Measurements from ENCODE around the gene TMEM176A. TPM values are rescaled to one million over a fixed set of nuclear protein-coding genes. Genes with fewer than 3 reads are reported as not detected.

The TMEM176A gene
- total RNA-seq, 1 donor from 2014 or later: 1.3 TPM

DNA sequence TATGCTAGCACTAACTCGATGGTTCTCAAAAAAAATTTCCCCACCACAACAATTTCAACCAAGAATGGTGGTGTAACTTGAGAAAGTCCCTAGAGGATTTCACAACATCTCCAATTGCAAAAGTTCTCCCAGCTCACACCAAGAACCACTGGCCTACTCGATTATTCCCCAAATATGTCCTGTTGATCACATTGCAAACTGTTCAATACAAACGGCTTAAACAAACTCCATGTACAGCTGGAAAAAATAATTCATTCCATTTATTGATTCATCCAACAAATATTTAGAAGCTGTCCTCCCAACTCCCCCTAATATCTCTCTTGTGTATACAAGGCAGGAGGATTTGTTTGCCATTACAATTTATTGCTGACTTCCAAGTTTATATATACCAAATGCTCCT, 19.5 kb upstream of the TMEM176A start:
- TF ChIP-seq, protein P1, sequence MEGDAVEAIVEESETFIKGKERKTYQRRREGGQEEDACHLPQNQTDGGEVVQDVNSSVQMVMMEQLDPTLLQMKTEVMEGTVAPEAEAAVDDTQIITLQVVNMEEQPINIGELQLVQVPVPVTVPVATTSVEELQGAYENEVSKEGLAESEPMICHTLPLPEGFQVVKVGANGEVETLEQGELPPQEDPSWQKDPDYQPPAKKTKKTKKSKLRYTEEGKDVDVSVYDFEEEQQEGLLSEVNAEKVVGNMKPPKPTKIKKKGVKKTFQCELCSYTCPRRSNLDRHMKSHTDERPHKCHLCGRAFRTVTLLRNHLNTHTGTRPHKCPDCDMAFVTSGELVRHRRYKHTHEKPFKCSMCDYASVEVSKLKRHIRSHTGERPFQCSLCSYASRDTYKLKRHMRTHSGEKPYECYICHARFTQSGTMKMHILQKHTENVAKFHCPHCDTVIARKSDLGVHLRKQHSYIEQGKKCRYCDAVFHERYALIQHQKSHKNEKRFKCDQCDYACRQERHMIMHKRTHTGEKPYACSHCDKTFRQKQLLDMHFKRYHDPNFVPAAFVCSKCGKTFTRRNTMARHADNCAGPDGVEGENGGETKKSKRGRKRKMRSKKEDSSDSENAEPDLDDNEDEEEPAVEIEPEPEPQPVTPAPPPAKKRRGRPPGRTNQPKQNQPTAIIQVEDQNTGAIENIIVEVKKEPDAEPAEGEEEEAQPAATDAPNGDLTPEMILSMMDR (IDR thresholded peaks at IDR 0.05; ENCODE audit: partially characterized antibody, unreplicated experiment): no peak
- Mint-ChIP-seq H3K4me3 (ENCODE audit: unreplicated experiment) (no peak overlapping the region), H3K4me1 (ENCODE audit: low read depth, unreplicated experiment) (no peaks in the 10 kb centered on the region), H3K9me3 (ENCODE audit: unreplicated experiment) (no peaks in the 10 kb centered on the region), H3K27me3 (ENCODE audit: unreplicated experiment) (peaks cover 3% of the 10 kb centered on the region), H3K27ac (ENCODE audit: unreplicated experiment) (no peak overlapping the region), H3K36me3 (ENCODE audit: unreplicated experiment) (no peaks in the 10 kb centered on the region)
- no peak for DNase-seq

DNA sequence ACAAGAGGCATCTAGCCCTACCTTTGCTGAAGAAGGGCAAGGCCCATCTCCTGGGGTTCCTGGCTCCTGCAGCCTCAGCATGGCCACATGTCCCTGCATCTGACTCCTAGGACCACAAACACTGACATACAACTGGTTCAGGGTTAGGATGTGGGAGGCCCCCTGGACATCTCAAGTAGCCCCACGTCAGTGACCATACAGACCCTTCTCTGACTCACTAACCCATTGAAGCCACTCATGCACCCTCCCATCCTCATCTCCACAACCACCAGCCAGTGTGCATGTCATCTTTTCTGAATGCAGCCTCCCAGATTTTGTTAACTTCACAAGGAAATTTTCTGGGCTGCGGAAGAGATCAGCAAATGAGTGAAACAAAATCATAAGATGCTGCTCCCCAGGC, 18.6 kb upstream of the TMEM176A start:
- H3K27me3 Mint-ChIP-seq (ENCODE audit: unreplicated experiment): peaks cover 3% of the 10 kb centered on the region
- H3K36me3 Mint-ChIP-seq (ENCODE audit: unreplicated experiment): no peaks in the 10 kb centered on the region
- H3K27ac Mint-ChIP-seq (ENCODE audit: unreplicated experiment): no peak overlapping the region
- H3K9me3 Mint-ChIP-seq (ENCODE audit: unreplicated experiment): no peaks in the 10 kb centered on the region
- TF ChIP-seq, protein P1 (IDR thresholded peaks at IDR 0.05; ENCODE audit: partially characterized antibody, unreplicated experiment): no peak
- H3K4me3 Mint-ChIP-seq (ENCODE audit: unreplicated experiment): no peak overlapping the region
- no peak for DNase-seq
- no peaks in the 10 kb centered on the region for H3K4me1 Mint-ChIP-seq (ENCODE audit: low read depth, unreplicated experiment)

DNA sequence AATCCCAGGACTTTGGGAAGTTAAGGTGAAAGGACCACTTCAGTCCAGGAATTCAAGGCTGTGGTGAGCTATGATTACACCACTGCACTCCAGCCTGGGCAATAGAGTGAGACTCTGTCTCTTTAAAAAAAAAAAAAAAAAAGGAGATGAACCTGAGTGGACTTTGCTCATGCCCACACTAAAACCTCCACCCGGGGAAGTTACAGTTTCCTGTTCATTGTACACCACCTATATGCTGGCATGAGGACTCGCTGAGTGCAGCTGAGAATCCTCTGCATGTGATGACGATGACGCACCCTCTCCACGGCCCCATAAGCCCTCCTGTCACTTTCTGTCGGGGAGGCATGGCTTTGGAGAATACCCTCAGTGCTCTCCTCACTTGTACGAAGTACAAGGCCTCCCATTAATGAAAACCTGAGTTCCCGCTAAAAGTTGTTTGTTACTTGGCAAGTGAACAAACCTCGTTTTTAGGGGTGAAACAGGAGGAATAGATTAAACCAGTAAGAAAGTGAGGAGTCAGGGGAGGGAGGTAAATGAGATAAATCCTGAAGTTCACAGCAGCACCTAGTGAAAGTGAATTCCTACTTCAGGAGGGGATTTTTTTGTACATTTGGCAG, 16.3 kb upstream of the TMEM176A start:
- TF ChIP-seq, protein P1 (IDR thresholded peaks at IDR 0.05; ENCODE audit: partially characterized antibody, unreplicated experiment): no peak
- no peak overlapping the region for H3K27ac Mint-ChIP-seq (ENCODE audit: unreplicated experiment)
- DNase-seq: no peak
- H3K9me3 Mint-ChIP-seq (ENCODE audit: unreplicated experiment): no peaks in the 10 kb centered on the region
- peaks cover 3% of the 10 kb centered on the region for H3K27me3 Mint-ChIP-seq (ENCODE audit: unreplicated experiment)
- H3K36me3 Mint-ChIP-seq (ENCODE audit: unreplicated experiment): no peaks in the 10 kb centered on the region
- no peaks in the 10 kb centered on the region for H3K4me1 Mint-ChIP-seq (ENCODE audit: low read depth, unreplicated experiment)
- H3K4me3 Mint-ChIP-seq (ENCODE audit: unreplicated experiment): no peak overlapping the region

DNA sequence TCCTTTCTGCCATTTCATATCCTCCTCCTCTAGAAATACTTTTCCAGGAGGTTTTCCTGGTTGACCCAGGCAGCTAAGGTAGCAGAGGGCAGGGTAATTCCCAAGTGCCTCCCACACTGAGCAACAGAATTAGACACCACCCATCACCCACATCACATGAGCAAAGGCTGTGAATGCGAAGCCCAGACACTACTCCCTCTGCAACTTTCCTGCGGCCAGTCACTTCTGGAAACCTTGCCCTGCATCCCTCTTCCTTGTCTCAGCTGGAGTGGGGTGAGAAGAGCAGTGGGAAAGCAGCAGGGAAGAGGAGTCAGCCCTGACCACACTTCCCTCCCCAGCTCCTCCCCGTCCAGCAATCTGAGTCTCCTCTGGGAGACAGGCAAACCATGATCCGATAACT, 15.6 kb upstream of the TMEM176A start:
- no peak overlapping the region for H3K27ac Mint-ChIP-seq (ENCODE audit: unreplicated experiment)
- no peaks in the 10 kb centered on the region for H3K4me1 Mint-ChIP-seq (ENCODE audit: low read depth, unreplicated experiment)
- TF ChIP-seq, protein P1 (IDR thresholded peaks at IDR 0.05; ENCODE audit: partially characterized antibody, unreplicated experiment): no peak
- H3K4me3 Mint-ChIP-seq (ENCODE audit: unreplicated experiment): no peak overlapping the region
- DNase-seq: no peak
- H3K9me3 Mint-ChIP-seq (ENCODE audit: unreplicated experiment): no peaks in the 10 kb centered on the region
- H3K27me3 Mint-ChIP-seq (ENCODE audit: unreplicated experiment): peaks cover 3% of the 10 kb centered on the region
- no peaks in the 10 kb centered on the region for H3K36me3 Mint-ChIP-seq (ENCODE audit: unreplicated experiment)

DNA sequence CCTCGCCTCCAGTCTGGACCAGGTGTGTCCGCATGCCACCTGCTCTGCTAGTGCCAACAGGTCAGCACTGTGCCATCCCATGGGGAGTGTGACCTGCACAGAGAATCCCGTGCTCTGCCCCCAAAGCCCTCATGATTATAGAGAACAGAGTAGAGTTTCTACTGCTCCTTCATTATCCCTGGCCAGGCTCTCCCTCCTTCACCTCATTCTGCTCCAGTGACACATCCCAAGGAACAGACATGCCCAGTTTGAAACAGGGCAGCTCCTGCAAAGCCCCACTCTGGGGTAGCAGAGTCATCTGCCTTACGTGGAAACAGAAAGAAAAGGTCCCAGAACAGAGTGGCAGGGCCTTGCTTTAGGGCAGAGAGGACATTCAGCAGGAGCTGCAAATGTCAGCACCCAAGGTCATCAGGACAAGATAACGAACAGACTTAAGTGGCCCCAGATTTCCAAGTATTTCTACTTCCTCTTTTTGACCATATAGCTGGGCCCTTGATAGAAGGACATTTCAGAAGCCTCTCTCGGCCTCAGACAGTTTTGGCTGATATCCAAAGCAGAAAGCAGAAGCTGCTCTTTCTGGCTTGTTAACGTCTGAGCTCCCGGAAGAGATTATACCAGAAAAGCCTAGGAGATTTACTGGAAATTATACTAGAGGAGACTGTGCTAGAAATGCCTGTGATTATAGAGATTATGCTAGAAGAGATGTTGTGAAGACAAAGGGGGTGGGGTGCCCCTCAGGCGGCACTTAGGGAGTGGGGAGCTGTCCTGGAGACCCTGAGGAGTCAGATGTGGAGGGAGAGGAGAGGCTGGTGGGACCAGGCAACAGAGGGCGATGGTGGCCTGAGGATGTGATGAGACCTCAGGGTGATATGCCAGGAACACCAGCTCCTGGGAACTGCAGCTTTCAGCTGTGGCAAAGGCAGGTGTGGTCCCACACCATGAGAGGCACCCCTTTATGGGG, 13.0 kb upstream of the TMEM176A start:
- Mint-ChIP-seq H3K27me3 (ENCODE audit: unreplicated experiment) (peaks cover 3% of the 10 kb centered on the region), H3K9me3 (ENCODE audit: unreplicated experiment) (no peaks in the 10 kb centered on the region)

More for the DNA sequence above, 13.0 kb upstream of the TMEM176A start:
- Mint-ChIP-seq H3K4me1 (ENCODE audit: low read depth, unreplicated experiment) (no peaks in the 10 kb centered on the region), H3K27ac (ENCODE audit: unreplicated experiment) (no peak overlapping the region), H3K36me3 (ENCODE audit: unreplicated experiment) (no peaks in the 10 kb centered on the region), H3K4me3 (ENCODE audit: unreplicated experiment) (no peak overlapping the region)
- TF ChIP-seq, protein P1 (IDR thresholded peaks at IDR 0.05; ENCODE audit: partially characterized antibody, unreplicated experiment): no peak
- DNase-seq: no peak
